Stimulated activated CD4-positive, alpha-beta T cell treated with anti-CD3 and anti-CD28 coated beads, TNF-alpha, amount 100 ng/mL, for 48 hours (primary cell): ENCODE data around the gene DUOX1.
"Not testable (repeated sequence)": the region's sequence is repeated elsewhere in the genome, so short reads cannot be mapped to it uniquely, and the experiment has no call there.

ENCODE experiments used
- DNase-seq, 3 donors: peaks; one replicate each; pipeline ENCODE4 v3.0.0-alpha.2; 2020; ENCODE audit warnings: low read depth in 3 of 3

The DUOX1 gene

DNA sequence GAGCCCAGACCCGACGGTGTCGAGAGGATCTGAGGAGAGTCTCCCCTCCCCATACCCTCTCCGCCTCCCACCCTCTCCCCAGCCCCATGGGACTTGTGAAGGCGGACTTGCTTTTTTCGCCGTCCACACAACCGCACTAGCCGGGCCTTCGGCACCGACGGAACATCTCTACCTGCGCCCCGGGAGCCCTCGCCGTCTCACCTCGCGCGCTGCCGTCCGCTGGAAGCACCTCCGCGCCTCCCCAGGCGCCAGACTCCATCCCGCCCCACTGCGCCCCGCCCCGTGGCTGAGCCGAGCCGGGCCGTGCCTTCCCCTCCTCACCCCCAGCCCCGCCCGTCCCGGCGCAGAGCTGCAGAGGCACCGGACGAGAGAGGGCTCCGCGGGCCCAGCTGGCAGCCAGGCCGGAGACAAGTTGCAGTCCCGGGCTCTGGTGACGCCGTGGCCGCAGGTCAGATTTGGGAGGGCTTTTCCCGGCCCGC, at the start of gene DUOX1, which contains the start of gene DUOXA1:
Gene DUOX1 (plus strand): TSS at position 344 of the 479 bp plus-strand sequence. CDS start 1,973 bp downstream, outside the sequence.
Gene DUOXA1 (minus strand): TSS at position 229 of the 479 bp plus-strand sequence. CDS start 6,865 bp downstream, outside the sequence.
- DNase-seq, result no peak

DNA sequence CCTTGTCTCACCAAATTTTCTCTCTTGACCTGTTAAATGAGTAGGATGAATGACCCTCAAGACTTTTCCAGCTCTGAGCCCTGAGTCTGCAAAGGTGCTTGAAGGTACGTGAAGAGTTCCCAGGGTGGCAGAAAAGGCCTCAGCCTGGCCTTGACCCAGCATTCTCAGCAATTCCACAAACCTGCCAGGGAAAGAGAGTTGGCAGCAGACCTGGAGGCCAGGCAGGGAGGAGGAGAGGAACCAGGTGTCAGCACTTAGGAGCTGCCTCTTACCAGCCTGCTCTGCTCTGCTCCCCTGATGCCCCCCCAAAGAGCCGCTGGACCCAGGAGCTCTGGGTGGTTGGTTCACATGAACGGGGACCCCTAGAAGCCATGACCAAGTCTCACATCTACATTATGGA, 49.2 kb upstream of the DUOX1 start:
- not testable (repeated sequence) for DNase-seq

DNA sequence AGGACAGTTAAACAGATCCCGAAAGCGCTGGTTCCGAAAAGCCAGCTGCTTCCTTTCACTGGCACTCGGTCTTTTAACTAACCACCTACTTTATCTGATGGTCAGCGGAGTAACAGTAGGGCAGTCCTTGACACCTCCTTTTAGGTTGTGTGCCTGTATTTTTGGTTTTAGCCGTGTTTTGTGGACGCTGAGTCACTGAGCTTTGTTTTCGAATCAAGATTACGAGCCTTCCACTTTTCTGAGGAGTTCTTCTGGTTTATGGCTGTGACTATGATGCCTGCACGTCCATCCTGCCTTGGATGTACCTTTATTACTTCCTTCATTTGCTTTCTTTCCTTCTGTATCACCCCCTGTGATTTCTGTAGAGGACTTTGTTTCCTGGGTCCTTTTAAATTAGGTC, 47.4 kb upstream of the DUOX1 start:
- DNase-seq, result not testable (repeated sequence)

DNA sequence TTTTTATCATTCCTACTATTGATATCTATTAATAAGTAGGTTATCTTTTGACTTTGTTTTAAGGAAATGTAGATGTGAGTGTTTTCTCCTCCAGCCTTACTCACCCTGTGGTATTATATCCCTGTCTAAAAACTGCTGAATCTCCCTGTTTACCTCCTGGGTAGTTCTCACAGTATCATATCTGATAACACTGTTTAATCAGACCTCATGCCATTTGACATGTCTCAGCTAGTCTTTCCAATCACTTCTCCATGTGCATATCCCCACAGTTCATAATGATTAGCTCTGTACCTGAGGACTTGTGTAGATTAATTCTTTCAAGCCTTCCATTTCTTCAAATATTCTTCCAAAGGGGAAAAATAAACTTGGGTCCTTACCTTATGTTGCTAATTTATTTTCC, 46.6 kb upstream of the DUOX1 start:
- DNase-seq, result no peak

DNA sequence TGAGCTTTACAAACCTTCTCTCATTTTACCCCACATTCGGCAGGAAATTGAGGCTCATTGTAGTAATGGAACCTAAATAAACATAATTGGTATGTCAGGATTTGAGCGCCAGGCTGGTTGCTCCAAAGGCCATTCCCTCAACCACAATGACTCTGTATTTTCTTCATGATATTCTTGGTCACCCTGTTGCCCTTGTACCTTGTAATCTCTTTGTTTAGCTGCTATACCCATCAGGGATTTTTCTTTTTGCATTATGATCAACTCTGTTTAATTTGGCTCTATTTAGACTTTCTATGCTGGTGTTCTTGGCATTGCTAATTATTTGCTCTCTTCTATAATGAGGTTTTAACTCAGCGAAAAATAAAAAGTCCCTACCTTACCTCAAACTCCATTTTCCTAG, 45.6 kb upstream of the DUOX1 start:
- no peak for DNase-seq

DNA sequence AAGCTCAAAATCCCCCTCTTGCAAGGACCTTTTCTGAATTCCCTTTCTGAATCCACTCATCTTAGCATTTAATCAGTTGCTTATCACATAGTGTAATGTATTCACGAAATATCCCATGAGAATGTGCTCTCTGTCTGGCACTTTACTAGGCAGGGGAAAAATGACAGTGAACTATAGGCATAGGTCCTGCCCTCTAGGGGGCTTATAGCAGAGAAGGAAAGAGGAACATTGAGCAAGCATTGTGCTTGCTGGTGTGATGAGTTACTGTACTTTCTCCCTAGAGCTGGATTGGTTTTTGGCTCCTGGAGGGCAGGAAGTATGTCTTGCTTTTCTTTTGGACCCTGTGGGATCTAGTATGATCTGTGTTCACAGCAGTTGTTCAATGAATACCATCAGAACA, 42.3 kb upstream of the DUOX1 start:
- no peak for DNase-seq

DNA sequence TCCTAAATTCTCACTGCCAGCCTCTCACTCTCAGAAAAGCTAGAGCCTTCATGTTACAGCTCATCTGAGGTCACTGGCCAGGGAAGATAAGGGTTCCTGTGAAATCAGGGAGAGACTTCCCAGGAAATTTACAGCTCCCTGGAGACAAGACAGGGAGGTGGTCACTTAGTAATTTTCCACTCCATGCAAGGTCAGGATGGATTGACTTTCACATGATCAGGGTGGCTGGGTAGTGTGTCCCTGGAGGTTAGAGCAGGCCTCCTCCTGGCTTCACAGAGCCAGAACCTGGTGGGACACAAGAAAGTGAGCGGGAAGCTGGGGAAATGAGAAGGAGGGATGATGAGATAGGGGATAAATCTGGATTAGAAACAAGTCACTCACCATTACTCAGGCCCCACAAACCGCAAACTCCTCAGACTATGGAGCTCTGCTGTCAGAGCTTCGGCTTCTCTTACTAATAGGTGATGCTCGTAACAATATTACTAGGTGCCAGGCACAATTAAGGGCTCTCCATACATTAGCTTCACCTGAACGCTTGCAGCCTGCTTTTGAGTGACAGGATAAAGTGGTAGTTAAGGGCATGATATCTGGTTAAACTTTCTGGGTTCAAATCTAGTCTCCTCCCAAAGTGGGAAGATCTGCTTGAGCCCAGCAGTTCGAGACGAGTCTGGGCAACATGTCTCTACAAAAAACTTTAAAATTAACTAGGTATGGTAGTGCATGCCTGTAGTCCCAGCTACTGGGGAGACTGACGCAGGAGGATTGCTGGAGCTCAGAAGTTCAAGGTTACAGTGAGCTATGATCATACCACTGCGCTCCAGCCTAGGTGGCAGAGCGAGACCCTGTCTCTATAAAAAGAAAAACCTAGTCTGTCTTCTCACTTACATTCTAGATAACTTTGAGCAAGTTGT, 40.7 kb upstream of the DUOX1 start:
- no peak for DNase-seq

DNA sequence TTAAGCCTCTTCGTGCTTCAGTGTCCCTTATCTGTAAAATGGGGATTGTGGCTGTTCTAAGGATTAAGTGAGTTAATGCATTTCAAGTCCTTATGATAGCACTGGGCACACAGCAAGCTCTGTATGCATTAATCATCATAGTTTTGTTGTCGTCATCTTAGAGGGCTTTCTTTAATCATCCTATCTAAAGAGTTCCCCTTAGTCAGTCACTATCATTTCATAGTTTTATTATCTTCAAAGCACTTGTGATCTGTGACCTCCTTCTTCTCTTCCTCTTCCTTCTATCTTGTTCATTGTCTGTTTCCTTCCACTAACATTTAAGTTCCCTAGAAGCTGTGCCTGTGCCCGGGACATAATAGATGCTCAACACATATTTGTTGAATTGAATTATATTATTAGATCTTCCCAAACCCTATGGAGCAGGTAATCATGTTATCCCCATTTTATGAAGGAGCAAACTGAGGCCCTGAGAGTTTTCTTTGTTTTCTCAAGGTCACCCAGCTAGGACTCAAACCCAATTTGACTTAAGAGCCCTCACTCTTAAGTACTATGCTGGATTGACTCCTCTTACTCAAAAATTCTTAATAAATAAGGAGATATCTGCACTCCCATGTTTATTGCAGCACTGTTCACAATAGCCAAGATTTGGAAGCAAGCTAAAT, 40.0 kb upstream of the DUOX1 start:
- DNase-seq, result no peak

DNA sequence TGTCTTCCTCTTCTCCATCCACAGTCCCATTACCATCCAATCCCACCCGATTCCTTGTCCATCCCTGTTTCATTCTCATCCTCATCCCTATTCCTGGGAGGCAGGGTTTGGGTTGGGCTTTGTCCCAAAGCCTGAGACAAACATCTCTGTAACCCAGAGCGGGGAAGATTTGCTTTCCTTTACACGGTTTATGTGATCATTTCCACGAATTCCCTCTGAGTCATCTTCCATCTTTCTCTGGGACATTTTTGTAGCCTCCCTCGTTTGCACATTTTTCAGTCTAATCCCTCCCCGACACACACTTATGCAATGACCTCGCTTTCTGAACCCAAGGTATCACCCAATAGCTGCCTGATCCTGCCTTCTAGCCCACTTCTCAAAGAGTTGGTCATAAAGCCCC, 38.6 kb upstream of the DUOX1 start:
- no peak for DNase-seq

DNA sequence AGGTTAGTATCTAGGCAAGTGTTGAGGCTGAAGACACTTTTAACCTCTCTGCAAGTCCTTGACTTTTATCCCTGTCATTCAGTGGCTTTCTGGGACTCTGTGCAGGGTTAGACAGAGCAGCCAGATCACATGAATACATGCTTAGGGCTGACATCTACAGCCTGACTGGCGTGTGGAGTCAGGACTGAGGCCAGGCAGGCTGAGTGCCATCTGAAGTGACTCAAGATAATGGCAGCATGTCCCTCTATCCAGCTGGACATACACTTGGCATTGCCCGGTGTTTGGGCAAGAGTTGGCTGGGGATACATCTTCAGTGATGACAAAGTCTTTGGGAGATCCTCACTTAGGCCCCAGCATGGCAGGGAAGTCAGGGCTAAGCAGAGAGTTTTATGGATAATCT, 38.2 kb upstream of the DUOX1 start:
- DNase-seq, result no peak

DNA sequence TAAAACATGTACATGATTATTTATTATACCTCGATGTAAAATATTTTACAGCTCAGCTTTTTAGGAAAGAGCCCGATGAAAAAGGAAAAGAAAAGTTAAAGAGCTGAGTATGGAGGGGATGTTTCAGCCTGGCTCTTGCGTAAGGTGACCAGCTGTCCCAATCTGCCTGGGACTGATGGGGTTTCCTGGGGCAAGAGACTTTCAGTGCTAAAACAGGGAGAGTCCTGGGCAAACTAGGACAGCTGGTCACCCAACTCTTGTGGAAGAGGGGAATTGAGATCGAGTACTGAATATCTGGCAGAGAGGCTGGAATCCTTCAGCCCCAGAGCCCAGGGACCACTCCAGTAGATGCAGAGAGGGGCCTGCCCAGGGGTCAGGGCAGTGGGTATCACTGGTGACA, 36.8 kb upstream of the DUOX1 start:
- DNase-seq, result no peak

DNA sequence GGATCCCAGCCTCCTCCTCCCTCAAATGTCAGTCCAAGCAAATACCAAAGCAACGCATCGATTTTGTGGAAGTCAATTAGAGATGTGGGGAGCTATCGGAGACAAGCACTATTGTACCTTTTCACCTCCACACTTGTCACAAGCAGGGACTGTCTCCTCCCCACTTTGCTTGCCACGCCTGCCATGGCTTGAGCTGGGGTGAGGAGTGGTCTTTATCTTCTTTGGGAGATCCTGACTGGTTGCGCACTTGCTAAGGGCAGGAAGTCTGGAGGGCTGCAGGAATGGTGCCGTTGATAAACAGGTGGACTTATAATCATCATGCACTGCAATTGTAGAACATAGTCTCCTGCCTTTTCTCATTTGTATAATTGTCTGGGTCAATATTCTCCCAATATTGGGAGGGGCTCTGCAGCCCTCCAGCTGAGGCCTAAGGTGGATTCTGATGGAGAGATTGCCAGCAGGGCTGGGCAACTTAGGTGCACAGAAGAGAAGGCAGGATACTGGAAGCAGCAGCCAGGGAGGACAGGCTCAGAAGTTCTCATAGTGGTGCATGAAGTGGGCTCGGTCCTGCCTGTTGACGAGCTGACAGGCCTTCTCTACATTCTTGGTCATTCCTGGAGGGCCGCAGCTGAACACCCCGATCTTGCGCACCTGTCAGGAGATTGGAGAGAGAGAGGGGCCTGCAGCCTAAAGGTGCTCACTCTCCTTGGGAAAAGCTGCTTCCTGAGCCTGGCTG, 36.0 kb upstream of the DUOX1 start:
- DNase-seq, result no peak

DNA sequence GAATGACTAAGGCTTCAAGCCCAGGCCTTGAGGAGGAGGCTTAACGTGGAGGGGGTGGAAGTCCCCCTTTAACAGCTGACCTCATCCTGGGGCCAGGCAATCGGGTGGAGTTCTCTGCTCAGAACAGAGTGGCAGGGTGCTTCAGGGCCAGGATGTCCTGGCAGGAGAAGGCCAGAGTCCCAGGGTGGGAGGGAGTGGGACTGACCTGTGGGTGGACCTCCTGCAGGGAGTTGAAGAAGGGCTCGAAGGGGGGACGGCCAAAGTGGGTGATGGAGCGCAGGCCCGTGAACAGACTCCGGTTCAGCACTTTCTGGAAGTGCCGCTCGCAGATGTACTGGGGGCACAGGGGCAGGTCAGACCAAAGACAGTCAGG, 35.5 kb upstream of the DUOX1 start:
- no peak for DNase-seq

DNA sequence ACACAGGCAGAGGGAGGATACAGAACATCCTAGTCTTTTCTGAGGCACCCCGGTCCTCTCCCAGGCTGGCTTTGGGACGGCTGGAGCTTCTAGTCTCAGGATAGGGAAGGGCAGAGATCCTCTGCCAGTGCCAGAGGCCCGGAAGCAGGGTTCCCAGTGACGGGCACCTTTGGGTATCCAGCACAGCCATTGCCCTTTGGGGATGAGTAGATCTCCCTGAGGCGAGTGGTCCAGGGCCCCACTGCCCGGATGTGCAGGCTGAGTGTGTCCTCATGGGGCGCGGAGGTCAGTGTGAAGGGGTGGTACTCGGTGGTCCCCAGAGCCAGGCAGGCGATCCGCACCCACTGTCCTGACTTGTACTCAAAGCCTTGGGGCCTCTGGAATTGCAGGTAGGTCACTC, 34.1 kb upstream of the DUOX1 start:
- no peak for DNase-seq

DNA sequence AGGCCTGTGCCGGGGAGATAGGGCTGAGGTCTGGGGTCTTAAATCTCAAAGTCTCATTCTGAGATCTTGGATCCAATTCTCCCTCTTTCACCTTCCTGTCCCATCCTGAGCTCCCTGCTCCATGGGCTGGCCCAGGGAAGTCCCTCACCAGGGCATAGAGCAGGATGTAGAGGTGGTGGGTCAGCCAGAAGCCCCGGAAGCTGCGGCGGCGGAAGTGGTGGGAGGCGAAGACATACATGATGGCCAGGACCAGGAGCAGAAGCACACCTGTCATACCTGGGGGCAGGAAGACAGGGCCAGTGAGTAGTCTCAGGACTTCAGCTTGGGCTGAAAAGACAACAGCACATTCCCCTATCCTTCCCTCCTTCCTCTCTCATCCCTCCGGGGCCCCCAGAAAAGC, 32.3 kb upstream of the DUOX1 start:
- DNase-seq, result no peak

DNA sequence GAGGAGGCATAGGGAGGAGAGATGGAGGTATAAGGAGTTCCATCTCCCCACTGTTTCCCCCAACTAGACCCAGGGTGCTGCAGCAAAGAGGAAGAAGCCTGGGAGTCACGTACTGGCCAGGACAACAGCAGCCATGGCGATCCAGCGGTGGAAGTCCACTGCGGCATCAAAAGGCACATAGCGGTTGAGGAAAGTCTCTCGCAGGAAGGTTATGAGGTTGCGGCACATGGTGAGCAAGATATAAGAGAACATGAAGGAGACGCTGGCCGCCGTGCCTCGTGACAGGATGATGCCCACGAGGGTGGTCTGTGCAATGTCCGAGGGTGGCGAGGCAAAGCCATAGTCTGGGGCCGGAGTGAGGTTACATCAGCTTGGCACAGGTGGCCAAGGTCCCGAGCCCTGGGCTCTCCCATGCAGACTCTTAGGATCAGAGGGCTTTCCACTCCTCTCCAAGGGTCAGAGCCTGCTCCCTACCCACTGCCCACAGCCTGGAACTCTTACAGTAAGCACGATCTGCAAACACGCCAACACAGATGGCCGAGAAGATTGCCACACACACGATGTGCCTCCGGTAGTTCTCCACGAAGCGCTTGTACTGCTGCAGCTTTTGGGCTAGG, 30.1 kb upstream of the DUOX1 start:
- DNase-seq, result no peak

DNA sequence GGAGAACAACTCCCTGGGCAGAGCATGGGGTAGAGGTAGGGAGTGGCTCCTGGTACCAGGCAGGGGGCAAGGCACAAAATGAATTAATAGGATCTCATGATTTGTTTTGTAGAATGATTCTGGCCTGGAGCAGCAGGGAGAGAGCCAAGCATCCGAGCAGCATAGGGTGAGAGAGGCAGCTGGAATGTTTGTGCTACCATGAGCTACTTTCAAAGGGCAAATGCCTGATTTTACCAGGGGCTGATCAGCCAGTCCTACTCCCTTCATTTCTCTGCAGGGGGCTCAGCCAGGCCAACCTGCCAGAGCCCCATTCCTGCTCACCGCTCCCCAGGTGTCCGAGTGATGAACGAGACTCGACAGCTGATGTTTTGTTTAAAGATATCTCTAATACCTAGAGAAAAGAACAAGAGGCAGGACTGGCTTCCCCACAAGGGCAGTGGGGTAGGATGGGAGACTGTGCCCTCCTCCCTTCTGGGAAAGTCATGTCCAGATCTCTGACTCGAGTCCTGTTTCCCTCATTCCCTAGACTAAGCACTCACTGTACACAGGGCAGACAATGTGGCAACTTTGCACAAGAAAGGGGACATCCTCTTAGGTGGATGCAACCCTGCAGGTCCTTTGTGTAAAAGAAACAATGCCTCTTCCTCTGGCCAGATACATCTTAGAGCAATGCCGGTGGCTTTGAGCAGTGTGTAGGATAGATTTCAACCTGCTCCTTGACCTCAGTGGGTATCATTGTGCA, 28.7 kb upstream of the DUOX1 start:
- no peak for DNase-seq

DNA sequence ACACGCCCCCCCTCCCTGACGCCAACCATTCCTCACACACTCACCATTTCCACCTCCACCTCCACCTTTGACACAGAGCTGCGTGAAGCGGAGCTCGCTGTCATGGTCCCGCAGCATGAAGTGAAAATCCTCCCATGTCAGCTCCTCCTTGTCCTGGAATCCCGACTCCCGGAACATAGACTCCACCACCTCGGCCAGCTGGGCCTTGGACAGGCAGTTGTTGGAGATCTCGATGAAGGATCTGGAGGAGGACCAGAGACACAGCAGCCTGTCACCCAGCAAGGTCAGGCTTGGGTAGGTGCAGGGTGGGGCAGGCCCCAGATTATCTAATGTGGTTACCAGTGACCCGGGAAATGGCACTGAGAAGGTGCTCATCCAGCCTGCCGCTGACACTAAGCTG, 28.0 kb upstream of the DUOX1 start:
- no peak for DNase-seq

DNA sequence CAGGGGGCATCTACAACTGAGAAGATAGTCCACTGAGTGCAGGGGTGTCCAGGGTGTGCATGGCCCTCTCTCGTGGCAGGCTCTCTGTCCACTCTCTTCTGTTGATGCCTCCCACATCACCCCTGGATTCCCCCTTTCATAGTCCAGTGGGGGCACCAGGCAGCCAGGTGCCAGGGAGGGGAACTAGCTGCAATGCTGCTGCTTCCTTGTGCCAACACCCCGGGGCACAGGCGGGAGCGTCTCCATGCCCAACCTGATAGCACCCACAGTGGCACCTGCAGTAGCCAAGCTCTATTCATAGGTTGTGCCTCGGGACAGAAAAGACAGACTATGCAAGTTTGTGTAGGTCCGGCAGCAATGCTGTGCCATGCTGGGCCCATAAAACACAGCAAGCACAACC, 27.6 kb upstream of the DUOX1 start:
- no peak for DNase-seq

DNA sequence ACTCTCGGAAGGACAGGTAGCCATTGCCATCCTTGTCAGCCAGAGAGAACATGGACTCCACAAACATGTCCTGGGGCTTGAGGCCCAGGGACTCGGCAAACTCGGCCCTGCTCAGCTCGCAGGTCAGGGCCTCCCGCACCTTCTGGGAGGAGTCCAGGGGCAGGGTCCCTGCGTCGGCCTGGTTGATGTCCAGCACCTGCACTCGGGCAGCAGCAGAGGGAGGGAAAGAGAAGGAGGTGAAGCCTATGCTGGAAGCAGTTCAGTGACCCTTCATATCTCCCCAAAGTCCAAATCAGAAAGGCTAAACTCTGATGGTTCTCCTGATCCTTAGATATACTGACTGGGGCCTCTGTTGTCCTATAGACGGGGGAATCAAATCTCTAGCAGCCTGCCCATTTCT, 25.6 kb upstream of the DUOX1 start:
- DNase-seq, result not testable (repeated sequence)

DNA sequence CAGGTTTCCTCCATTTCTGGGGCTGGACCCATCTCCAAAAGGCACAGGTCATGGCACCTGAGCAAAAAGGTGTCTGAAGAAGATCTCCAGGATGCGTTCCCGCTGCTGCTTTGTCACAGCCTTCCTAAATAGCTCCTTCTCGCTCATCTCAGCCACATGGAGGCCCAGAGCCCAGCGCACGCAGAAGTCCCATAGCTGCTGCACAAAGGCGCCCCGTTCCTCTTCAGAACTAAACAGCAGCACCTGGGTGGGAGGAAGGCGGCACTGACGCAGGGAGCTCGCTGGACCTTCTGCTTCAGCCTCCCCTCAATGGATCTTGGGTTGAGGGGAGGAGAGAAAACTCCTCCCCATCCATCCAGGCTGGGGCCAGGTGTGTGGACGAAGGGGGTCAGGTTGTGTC, 24.2 kb upstream of the DUOX1 start:
- DNase-seq, result no peak
